ENCODE results near the gene FAM135A.

- TF ChIP-seq POLR2A (IDR thresholded peaks at IDR 0.05) (no peak), CTCF (IDR thresholded peaks at IDR 0.05) (no peak)
Measured at GRCh38 chr6:70575899-70576495, 162.7 kb downstream of the FAM135A start.

All from upper lobe of left lung (tissue), 4 donors.